ENCODE results near the gene OTOGL.

OTOGL gene

DNA sequence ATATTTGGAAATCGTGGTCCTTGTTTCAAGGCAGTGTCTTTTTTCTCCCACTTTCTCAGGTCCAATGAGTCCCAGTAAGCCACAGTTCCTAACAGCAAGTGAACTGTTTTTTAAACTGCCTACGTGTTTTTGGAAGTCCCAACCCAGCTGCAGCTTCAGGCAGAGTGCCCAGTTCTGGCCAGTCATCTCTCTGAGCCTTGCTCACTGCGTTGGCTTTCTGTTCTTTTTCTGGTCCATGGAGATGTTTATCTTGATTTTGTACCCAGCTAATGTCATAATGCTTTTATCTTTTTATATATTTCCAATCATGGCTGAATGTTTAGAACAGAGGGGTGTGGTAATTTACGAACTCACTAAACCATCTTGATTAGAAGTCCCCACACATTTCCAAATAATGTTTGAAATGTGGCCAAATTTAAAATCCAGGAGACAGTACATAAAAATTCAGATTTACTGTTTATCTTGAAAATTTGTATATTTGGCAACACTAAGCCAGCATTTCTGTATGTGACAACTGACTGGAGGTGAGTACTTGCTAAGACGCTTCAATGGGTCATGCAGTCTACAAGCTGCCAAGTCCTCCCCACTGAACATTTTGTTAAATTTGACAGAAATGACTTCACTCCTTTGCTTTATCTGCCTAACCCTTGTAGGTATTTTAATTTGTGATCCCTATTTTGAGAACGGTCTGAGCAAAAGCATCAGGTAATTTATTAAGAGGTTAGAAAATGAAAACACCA lies 46.1 kb upstream of the OTOGL start:
- no peak for TF ChIP-seq SNAI2 (CRISPR knock-in tag; IDR thresholded peaks at IDR 0.05)
- TF ChIP-seq, protein P1, sequence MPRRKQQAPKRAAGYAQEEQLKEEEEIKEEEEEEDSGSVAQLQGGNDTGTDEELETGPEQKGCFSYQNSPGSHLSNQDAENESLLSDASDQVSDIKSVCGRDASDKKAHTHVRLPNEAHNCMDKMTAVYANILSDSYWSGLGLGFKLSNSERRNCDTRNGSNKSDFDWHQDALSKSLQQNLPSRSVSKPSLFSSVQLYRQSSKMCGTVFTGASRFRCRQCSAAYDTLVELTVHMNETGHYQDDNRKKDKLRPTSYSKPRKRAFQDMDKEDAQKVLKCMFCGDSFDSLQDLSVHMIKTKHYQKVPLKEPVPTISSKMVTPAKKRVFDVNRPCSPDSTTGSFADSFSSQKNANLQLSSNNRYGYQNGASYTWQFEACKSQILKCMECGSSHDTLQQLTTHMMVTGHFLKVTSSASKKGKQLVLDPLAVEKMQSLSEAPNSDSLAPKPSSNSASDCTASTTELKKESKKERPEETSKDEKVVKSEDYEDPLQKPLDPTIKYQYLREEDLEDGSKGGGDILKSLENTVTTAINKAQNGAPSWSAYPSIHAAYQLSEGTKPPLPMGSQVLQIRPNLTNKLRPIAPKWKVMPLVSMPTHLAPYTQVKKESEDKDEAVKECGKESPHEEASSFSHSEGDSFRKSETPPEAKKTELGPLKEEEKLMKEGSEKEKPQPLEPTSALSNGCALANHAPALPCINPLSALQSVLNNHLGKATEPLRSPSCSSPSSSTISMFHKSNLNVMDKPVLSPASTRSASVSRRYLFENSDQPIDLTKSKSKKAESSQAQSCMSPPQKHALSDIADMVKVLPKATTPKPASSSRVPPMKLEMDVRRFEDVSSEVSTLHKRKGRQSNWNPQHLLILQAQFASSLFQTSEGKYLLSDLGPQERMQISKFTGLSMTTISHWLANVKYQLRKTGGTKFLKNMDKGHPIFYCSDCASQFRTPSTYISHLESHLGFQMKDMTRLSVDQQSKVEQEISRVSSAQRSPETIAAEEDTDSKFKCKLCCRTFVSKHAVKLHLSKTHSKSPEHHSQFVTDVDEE (CRISPR knock-in tag; IDR thresholded peaks at IDR 0.05), result no peak
- ATAC-seq, result peak; percentile 94

DNA sequence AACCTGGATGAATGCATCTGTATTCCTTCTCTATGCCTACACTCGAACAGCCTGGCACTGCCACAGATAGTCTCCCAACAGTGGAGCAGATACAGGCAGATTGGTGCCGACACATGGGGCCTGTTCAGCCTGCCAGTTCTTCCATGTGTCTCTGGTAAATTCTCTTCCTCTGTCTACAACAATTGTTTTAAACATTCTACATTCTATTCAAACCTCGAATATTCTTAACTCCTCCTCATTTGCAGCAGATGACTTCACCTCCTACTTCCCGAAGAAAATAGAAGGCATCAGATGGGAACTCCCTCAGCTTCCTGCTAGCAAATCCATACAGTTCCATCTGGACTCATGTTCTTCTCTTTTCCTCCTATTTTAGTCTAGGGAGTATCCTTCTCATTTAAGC lies 43.1 kb upstream of the OTOGL start:
- no peak for ATAC-seq
- TF ChIP-seq OSR1 (CRISPR knock-in tag; IDR thresholded peaks at IDR 0.05), result no peak

GRCh38 chr12:80056845-80057244 lies 42.5 kb upstream of the OTOGL start:
- ATAC-seq, result no peak
- TF ChIP-seq BACH2 (CRISPR knock-in tag; IDR thresholded peaks at IDR 0.05; ENCODE audit: borderline replicate concordance) (no peak), ISL1 (CRISPR knock-in tag; IDR thresholded peaks at IDR 0.05) (no peak), PPARA (CRISPR knock-in tag; IDR thresholded peaks at IDR 0.05; ENCODE audit: borderline replicate concordance) (no peak), CSDC2 (CRISPR knock-in tag; IDR thresholded peaks at IDR 0.05) (no peak), ZNF70 (CRISPR knock-in tag; IDR thresholded peaks at IDR 0.05) (no peak), ZNF8 (CRISPR knock-in tag; IDR thresholded peaks at IDR 0.05) (no peak), RARB (CRISPR knock-in tag; IDR thresholded peaks at IDR 0.05) (no peak), ZNF565 (CRISPR knock-in tag; conservative IDR thresholded peaks at IDR 0.05; ENCODE audit: low read depth) (no peak), ZC3H10 (CRISPR knock-in tag; IDR thresholded peaks at IDR 0.05) (no peak), SNAI2 (CRISPR knock-in tag; IDR thresholded peaks at IDR 0.05) (no peak)
- TF ChIP-seq, protein P1 (CRISPR knock-in tag; IDR thresholded peaks at IDR 0.05), result no peak

- no peak for TF ChIP-seq ZC3H10 (CRISPR knock-in tag; IDR thresholded peaks at IDR 0.05)
- no peak for TF ChIP-seq SNAI2 (CRISPR knock-in tag; IDR thresholded peaks at IDR 0.05)
- TF ChIP-seq OSR1 (CRISPR knock-in tag; IDR thresholded peaks at IDR 0.05), result no peak
- TF ChIP-seq CREB5 (CRISPR knock-in tag; IDR thresholded peaks at IDR 0.05; ENCODE audit: low read depth), result no peak
- no peak for TF ChIP-seq ZNF565 (CRISPR knock-in tag; conservative IDR thresholded peaks at IDR 0.05; ENCODE audit: low read depth)
- TF ChIP-seq GLIS3 (CRISPR knock-in tag; IDR thresholded peaks at IDR 0.05), result no peak
- TF ChIP-seq ZNF8 (CRISPR knock-in tag; IDR thresholded peaks at IDR 0.05), result no peak
- no peak for TF ChIP-seq CSDC2 (CRISPR knock-in tag; IDR thresholded peaks at IDR 0.05)
- TF ChIP-seq PPARA (CRISPR knock-in tag; IDR thresholded peaks at IDR 0.05; ENCODE audit: borderline replicate concordance), result no peak
- no peak for TF ChIP-seq BACH2 (CRISPR knock-in tag; IDR thresholded peaks at IDR 0.05; ENCODE audit: borderline replicate concordance)
- TF ChIP-seq ZFP3 (CRISPR knock-in tag; IDR thresholded peaks at IDR 0.05), result no peak
- no peak for TF ChIP-seq CSRNP3 (CRISPR knock-in tag; IDR thresholded peaks at IDR 0.05)
- TF ChIP-seq, protein P2, sequence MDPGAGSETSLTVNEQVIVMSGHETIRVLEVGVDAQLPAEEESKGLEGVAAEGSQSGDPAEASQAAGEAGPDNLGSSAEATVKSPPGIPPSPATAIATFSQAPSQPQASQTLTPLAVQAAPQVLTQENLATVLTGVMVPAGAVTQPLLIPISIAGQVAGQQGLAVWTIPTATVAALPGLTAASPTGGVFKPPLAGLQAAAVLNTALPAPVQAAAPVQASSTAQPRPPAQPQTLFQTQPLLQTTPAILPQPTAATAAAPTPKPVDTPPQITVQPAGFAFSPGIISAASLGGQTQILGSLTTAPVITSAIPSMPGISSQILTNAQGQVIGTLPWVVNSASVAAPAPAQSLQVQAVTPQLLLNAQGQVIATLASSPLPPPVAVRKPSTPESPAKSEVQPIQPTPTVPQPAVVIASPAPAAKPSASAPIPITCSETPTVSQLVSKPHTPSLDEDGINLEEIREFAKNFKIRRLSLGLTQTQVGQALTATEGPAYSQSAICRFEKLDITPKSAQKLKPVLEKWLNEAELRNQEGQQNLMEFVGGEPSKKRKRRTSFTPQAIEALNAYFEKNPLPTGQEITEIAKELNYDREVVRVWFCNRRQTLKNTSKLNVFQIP (CRISPR knock-in tag; IDR thresholded peaks at IDR 0.05; ENCODE audit: borderline replicate concordance, low read depth), result no peak
- no peak for TF ChIP-seq PATZ1 (CRISPR knock-in tag; IDR thresholded peaks at IDR 0.05; ENCODE audit: borderline replicate concordance)
- no peak for TF ChIP-seq RARB (CRISPR knock-in tag; IDR thresholded peaks at IDR 0.05)
- ATAC-seq, result no peak
Measured at GRCh38 chr12:80058586-80058985, 40.8 kb upstream of the OTOGL start.
